Measurements from ENCODE around the gene STAG2.

DNA sequence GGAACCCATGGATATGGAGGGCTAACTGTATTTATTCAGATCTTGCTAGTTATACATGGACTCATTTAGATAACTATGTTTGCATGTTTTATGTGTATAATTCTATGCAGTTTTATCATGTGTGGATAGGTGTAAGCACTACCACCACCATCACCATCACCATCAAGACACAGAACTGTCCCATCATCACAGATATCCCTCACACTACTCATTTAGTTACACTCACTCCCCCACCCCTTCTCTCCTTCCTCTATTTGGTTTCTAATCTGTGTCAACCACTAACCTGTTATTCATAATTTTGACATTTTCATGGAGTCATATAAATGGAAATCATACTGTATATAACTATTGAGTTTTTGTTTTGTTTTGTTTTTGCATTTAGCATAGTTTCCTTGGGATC is 43.7 kb downstream of the STAG2 start:
- TF ChIP-seq SUZ12 (IDR thresholded peaks at IDR 0.05) (no peak), TARDBP (IDR thresholded peaks at IDR 0.05) (no peak), SP1 (IDR thresholded peaks at IDR 0.05) (no peak), FOXA1 (IDR thresholded peaks at IDR 0.05) (no peak), BHLHE40 (IDR thresholded peaks at IDR 0.05; ENCODE audit: borderline replicate concordance) (no peak), FOXK2 (IDR thresholded peaks at IDR 0.05) (no peak)

Data from HEK293T (cell line).